Skin of body (tissue), 3 donors: ENCODE measurements around the gene RPLP1. TPM values are rescaled to one million over a fixed set of nuclear protein-coding genes. Genes with fewer than 3 reads are reported as not detected.

Source experiments
- DNase-seq: peaks from one replicate; lab custom pipeline; 2025; lab: John Stamatoyannopoulos, UW
- small RNA-seq: library from RNA; depleted of rRNA; stranded (forward); fragments of <200 nt; gene quantifications from one replicate; pipeline ENCODE3, GENCODE V24; 2014; ENCODE audit warnings: low replicate concordance
- total RNA-seq: library from RNA; depleted of rRNA; stranded (reverse); fragments of >200 nt; gene quantifications from one replicate; pipeline ENCODE4 v1.2.3, GENCODE V29; 2014

RPLP1 gene
- total RNA-seq, 1 donor from 2014 or later: 142 TPM

DNA sequence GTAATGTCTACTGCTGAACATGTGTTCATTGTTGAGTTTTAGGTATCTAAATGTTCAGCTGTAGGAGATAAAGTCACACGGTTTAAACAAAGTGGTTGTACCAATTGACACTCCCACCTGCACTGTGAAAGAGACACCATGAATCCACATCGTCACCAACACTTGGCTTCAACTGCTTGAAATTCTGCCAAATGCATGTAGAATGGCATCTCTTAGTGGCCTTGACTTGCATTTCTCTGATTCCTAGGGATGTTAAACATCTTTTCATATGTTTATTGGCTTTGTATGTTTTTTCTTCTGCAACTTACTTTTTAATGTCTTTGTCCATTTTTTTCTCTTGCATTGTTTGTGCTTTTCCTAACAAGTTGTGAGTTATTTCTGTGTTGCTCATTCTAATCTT is 43.4 kb downstream of the RPLP1 start:
- DNase-seq: no peak

DNA sequence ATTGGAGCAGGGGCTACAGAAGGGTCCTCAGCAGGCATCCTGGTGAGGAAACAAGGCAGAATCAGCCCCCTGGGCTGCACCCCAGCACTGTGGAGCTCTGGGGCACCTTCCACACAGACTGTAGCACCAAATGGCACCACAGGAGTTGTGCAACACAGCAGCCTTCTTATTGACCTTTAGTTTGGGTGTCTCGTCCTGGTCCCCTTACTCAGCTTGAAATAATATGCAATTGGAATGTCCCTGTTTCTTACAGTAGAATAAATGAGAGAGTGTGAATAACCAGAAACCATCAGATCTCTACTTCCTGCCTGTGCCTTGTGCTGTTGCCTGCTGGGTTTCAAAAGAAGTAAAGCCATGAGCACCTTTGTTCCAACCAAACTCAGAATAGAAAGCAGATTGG is 44.5 kb downstream of the RPLP1 start:
- DNase-seq: no peak

DNA sequence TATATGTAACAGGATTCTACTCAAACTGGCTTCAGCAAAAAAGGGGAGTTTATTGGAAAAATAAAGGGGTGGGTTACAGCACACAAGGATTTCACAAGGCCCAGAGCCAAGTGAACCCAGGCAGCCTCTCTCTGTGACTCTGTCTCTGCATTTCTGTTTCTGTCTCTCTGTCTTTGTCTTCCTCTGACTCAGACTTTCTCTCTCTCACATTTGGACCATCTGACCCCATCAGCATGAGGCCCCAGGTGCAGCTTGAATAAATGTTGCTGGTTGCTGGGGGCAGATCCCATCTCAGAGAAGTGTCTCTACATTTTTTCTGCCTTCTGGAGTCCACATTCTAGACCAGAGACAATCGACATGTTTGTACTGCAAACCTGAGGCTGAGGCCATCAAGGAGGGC is 45.0 kb downstream of the RPLP1 start:
- DNase-seq: no peak

DNA sequence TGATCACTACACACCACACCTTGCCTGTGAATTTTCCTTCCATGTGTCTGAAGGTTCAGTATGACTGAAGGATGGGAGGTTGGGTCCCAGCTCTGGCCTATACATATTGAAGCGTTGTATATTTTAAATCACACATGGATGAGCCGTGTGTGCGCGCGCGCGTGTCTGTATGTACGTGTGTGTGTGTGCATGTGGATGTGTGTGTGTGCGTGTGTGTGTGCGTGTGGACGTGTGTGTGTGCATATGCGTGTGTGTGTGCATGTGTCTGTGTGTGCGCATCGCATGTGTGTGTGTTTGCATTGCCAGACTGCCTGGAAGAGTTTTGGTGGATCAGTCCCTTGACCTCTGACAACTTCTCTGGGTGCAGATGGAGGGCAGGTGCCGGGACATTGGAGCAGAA is 45.7 kb downstream of the RPLP1 start:
- DNase-seq: no peak

DNA sequence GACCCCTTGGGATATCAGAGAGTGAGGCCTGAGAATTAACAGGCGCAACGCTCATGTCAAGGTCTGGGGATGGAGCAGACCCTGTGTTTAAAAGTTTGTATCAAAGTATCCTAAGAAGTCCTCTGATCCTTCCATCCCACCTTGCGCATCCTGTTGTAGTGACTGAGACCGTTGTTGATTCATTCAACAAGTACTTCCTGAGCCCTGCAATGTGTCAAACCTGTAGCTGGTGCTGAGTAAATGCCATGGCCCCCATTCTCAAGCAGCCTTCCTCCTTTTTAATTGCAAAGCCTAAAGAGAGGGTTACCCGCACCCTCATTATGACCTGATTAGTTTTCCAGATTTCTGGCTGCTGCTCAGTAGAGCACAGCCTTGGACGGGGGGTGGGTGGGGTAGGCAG is 46.4 kb downstream of the RPLP1 start:
- no peak for DNase-seq

DNA sequence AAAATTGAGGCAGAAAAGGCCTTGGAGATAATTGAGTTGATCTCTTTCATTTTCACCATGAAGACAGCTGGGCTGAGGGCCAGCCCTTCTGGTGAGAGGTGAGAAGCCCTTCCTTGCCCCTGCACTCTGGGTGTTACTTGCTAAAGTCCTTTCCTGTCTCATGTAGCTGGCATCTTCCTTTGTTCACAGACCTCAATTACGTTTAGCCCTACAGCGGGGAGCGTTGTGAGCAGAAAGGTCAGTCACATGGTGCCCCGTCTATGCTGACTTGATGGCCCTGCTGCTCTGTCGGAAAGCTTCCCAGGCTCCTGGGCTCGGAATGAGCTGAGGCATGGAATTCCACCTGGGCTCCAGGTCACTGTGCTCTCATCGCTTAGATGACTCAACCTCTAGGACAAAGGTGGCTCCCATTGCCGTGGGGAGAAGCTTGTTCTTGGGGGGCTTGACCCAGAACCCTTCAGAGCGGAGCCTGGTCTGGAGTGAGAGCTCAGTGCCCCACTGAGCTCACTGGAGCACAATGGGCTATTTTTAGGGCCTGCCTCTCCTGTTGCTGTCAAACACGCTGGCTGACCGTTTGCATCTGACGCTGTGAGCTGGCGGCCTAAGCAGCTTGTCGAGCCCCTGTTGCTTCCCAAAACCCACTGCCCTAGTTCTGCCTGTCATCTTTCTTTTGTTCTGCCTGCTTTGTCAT is 47.0 kb downstream of the RPLP1 start:
- DNase-seq: no peak

DNA sequence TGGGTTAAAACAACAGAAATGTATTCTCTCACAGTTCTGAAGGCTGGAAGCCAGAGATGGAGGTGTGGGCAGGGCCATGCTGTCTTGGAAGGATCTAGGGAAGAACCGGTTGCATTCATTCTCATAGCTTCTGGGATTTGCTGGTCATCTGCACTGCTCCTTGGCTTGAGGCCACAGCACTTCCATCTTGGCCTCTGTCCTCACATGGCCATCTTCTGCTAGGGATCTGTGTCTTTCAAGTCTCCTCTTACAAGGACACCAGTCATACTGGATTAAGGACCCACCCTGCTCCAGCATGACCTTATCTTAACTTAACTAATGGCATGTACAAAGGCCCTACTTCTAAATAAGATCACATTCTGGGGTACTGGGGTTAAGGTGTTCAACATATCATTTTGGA is 47.7 kb downstream of the RPLP1 start:
- DNase-seq: no peak

DNA sequence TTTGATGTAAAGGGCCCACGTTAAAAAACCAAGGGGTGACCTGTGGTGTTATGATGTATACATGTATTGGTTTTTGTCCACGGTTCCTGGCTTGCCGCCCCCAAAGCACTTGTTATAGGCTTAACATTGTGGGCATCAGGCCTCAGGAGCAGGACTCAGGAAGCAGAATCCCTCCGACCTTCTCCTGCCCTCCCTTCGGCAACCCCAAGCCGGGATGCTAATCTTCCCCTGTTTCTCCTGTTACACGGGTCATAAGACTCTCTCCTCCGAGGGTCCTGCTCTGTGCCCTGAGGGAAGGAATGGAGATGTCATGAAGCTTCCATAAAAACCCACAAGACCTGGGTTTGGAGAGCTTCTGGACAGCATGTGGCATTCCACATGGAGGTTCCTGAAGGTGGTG is 48.8 kb downstream of the RPLP1 start:
- no peak for DNase-seq

DNA sequence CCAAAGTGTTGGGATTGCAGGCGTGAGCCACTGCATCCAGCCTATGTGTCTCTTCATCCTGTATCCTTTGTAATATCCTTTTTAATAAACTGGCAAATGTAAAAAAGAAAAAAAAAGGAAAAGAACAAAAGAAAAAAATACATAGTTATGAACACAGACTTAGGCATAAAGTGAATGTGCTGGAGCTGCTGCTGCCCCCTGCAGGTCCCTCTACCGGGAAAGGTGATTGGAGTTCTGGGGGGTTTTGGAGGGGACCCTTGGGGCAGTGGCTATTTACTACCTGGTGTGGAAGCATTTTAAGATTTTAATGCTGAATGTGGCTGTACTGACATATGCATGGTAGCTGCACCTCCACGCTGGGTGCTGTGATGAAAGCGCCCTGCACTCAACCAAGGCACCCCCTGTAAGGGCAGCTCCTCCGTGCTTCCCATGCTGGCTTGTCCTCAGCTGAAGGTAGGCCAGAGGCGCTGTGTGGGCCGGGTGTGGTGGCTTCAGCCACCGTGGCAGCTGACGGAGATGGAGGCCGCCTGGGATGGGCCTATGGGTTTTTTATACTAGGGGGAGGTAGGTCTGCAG is 49.9 kb downstream of the RPLP1 start:
- no peak for DNase-seq

DNA sequence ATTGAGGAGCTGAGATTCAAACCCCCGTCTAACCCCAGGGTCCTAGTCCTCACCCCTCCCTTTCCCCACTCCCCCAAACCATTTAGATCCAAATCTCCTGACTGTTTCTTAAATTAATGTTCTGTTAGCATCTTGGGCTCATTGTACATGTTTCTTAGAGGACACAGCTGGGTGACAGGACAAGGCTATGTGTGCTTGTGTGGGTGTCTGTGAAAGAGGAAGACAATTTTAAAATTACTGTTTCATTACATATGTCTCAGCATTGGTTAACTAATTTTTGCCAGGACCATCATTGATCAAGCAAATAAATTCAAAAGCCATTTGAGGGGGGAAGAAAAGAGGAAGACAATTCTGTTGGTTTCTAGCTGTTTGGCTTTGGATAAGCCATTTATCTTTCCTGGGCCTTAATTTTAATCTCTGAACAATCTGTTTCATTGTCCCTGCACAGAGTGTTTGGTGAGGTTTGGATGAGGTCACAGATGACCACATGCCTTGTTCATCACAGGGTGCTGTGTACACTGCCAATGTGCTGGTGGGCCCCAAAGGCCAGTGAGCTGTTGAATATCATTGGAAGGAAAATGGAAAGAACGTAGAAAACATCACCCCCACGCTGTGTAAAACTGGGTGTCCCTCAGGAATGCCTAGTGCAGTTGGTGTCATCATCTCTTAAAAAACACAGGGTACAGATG is 51.9 kb downstream of the RPLP1 start:
- no peak for DNase-seq

Small RNA genes within 50 kb of the gene (small RNA-seq; reads per million reads assigned to genes)
- gene RF00012: not detected

Other genes starting within 250 kb of the RPLP1 start
- gene PAQR5, start 153.9 kb upstream of the RPLP1 start, total RNA-seq: 7.2 TPM
- 21.4 TPM for gene KIF23, start 38.5 kb upstream of the RPLP1 start, total RNA-seq